ENCODE results near the gene ZNF107. TPM values are rescaled to one million over a fixed set of nuclear protein-coding genes. Genes with fewer than 3 reads are reported as not detected.

The ZNF107 gene
- total RNA-seq, 1 donor from 2014 or later = 50.5 TPM

GRCh38 chr7:64642875-64643274, 23.1 kb upstream of the ZNF107 start:
- Mint-ChIP-seq H3K36me3 (ENCODE audit: low read depth) (no peaks in the 10 kb centered on the region), H3K4me3 (no peak overlapping the region), H3K27ac (no peak overlapping the region), H3K4me1 (no peaks in the 10 kb centered on the region), H3K27me3 (no peaks in the 10 kb centered on the region), H3K9me3 (no peaks in the 10 kb centered on the region)
- ChIA-PET CTCF (no interaction called here), POLR2A (no interaction called here)
- DNase-seq (no peak), ATAC-seq (ENCODE audit: low read depth) (no peak)
- intact Hi-C loops (cut with micrococcal nuclease) = no loop called here
- TF ChIP-seq, protein P1, sequence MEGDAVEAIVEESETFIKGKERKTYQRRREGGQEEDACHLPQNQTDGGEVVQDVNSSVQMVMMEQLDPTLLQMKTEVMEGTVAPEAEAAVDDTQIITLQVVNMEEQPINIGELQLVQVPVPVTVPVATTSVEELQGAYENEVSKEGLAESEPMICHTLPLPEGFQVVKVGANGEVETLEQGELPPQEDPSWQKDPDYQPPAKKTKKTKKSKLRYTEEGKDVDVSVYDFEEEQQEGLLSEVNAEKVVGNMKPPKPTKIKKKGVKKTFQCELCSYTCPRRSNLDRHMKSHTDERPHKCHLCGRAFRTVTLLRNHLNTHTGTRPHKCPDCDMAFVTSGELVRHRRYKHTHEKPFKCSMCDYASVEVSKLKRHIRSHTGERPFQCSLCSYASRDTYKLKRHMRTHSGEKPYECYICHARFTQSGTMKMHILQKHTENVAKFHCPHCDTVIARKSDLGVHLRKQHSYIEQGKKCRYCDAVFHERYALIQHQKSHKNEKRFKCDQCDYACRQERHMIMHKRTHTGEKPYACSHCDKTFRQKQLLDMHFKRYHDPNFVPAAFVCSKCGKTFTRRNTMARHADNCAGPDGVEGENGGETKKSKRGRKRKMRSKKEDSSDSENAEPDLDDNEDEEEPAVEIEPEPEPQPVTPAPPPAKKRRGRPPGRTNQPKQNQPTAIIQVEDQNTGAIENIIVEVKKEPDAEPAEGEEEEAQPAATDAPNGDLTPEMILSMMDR (IDR thresholded peaks at IDR 0.05) = no peak

GRCh38 chr7:64643566-64643965, 22.4 kb upstream of the ZNF107 start:
- ChIA-PET POLR2A (no interaction called here), CTCF (no interaction called here)
- no peak overlapping the region for H3K27ac Mint-ChIP-seq
- no peaks in the 10 kb centered on the region for H3K4me1 Mint-ChIP-seq
- ATAC-seq (ENCODE audit: low read depth) (no peak), DNase-seq (no peak)
- no peaks in the 10 kb centered on the region for H3K9me3 Mint-ChIP-seq
- no peaks in the 10 kb centered on the region for H3K36me3 Mint-ChIP-seq (ENCODE audit: low read depth)
- intact Hi-C loops (cut with micrococcal nuclease) = no loop called here
- no peaks in the 10 kb centered on the region for H3K27me3 Mint-ChIP-seq
- TF ChIP-seq, protein P1 (IDR thresholded peaks at IDR 0.05) = no peak
- no peak overlapping the region for H3K4me3 Mint-ChIP-seq

- intact Hi-C loops (cut with micrococcal nuclease) = no loop called here
Measured at GRCh38 chr7:64651203-64651602, 14.7 kb upstream of the ZNF107 start.

GRCh38 chr7:64651632-64652165, 14.2 kb upstream of the ZNF107 start:
- no peak for ATAC-seq (ENCODE audit: low read depth)
- DNase-seq = no peak
- Mint-ChIP-seq H3K4me3 (no peak overlapping the region), H3K36me3 (ENCODE audit: low read depth) (no peaks in the 10 kb centered on the region), H3K27ac (no peak overlapping the region), H3K4me1 (no peaks in the 10 kb centered on the region), H3K27me3 (no peaks in the 10 kb centered on the region), H3K9me3 (no peaks in the 10 kb centered on the region)
- CTCF ChIA-PET = no interaction called here
- intact Hi-C loops (cut with micrococcal nuclease) = no loop called here
- POLR2A ChIA-PET = no interaction called here
- TF ChIP-seq, protein P1 (IDR thresholded peaks at IDR 0.05) = no peak

More at GRCh38 chr7:64651203-64651602, 14.7 kb upstream of the ZNF107 start:
- TF ChIP-seq, protein P1 (IDR thresholded peaks at IDR 0.05) = no peak
- H3K4me3 Mint-ChIP-seq = no peak overlapping the region
- H3K9me3 Mint-ChIP-seq = no peaks in the 10 kb centered on the region
- no peak for ATAC-seq (ENCODE audit: low read depth)
- no peaks in the 10 kb centered on the region for H3K4me1 Mint-ChIP-seq
- POLR2A ChIA-PET = no interaction called here
- no peaks in the 10 kb centered on the region for H3K36me3 Mint-ChIP-seq (ENCODE audit: low read depth)
- no peak for DNase-seq
- CTCF ChIA-PET = no interaction called here
- no peak overlapping the region for H3K27ac Mint-ChIP-seq
- H3K27me3 Mint-ChIP-seq = no peaks in the 10 kb centered on the region

DNA sequence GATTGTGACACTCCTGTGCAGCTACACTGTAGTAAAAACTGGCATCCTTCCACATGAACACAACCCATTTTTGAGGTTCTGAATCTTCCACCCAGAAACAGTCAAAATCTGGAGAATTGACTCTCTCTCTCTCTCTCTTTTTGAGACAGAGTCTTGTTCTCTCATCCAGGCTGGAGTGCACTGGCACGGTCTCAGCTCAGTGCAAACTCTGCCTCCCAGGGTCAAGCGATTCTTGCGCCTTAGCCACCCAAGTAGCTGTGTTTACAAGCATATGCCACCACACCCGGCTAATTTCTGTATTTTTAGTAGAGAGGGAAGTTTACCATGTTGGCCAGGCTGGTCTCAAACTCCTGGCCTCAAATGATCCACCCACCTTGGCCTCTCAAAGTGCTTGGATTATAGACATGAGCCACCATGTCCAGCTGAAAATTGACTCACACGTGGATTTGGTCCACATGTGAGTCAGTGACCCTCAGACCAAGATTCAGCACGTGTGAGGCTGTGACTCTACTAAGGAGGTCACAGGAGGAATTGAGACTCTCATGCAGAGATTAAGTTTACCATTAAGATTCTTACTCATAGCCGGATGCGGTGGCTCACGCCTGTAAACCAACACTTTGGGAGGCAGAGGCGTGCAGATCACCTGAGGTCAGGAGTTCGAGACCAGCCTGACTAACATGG, 12.1 kb upstream of the ZNF107 start:
- TF ChIP-seq, protein P1 (IDR thresholded peaks at IDR 0.05) = no peak
- H3K27me3 Mint-ChIP-seq = no peaks in the 10 kb centered on the region
- no peaks in the 10 kb centered on the region for H3K36me3 Mint-ChIP-seq (ENCODE audit: low read depth)
- intact Hi-C loops (cut with micrococcal nuclease) = no loop called here
- ATAC-seq (ENCODE audit: low read depth) (no peak), DNase-seq (no peak)
- H3K27ac Mint-ChIP-seq = no peak overlapping the region
- no peaks in the 10 kb centered on the region for H3K4me1 Mint-ChIP-seq
- ChIA-PET POLR2A (interaction anchor here (0.8 kb wide), 1 partner anchor 12 kb away, joined by 3 read pairs; the partner anchor contains the start of gene ZNF107), CTCF (no interaction called here)
- H3K9me3 Mint-ChIP-seq = no peaks in the 10 kb centered on the region
- H3K4me3 Mint-ChIP-seq = no peak overlapping the region

Measured in activated B cell treated with CpG ODN at 0.5 μM for 24 hours (primary cell).